ENCODE data around the gene TTLL8.

The TTLL8 gene

DNA sequence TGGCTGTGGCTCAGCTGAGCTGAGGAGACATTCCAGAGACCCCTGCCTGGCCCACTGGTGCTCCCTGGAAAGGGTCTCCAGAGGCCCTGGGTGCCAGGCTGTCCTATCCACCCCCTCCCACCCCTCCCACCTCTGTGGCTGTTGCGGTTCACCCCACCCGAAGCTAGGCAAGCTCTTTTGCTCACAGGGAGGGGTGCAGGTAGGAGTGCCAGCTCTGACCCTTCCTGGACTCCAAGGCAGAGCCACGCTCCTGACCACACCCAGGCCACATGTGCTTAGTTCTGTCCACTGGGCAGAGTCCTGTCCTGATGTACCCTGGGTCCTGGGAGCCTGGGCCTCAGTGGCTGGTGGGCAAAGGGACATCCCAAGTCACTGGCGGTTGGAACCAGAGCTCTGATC, 62.0 kb downstream of the TTLL8 start:
- ChIA-PET POLR2A (interaction anchor here (2.4 kb wide), 1 partner anchor 37 kb away, joined by 5 read pairs; no protein-coding TSS in a partner anchor), CTCF (interaction anchor here (0.6 to 1.5 kb wide), 3 partner anchors 34 to 139 kb away, joined by 3 to 4 read pairs (median 3); no protein-coding TSS in a partner anchor)
- no peaks in the 10 kb centered on the region for H3K9me3 ChIP-seq (ENCODE audit: control insufficient read depth, insufficient read depth, low read depth, low read length)
- H3K36me3 ChIP-seq (ENCODE audit: control insufficient read depth in 2 of 2, insufficient read depth in 1 of 2, low read length in 2 of 2): no peaks in the 10 kb centered on the region
- no peaks in the 10 kb centered on the region for H3K4me1 ChIP-seq (ENCODE audit: control insufficient read depth, insufficient read depth, low read length)
- no peak overlapping the region for H3K4me3 ChIP-seq (ENCODE audit: low read depth, low read length)
- H3K27ac ChIP-seq (ENCODE audit: extremely low read depth, low read depth, low read length): no peak overlapping the region
- TF ChIP-seq ZNF48 (tag by site-specific recombination; IDR thresholded peaks at IDR 0.05): no peak
- TF ChIP-seq ZNF341 (tag by site-specific recombination; IDR thresholded peaks at IDR 0.05; ENCODE audit: low read depth): peak; percentile 89
- TF ChIP-seq, protein P1, sequence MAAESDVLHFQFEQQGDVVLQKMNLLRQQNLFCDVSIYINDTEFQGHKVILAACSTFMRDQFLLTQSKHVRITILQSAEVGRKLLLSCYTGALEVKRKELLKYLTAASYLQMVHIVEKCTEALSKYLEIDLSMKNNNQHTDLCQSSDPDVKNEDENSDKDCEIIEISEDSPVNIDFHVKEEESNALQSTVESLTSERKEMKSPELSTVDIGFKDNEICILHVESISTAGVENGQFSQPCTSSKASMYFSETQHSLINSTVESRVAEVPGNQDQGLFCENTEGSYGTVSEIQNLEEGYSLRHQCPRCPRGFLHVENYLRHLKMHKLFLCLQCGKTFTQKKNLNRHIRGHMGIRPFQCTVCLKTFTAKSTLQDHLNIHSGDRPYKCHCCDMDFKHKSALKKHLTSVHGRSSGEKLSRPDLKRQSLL (tag by site-specific recombination; IDR thresholded peaks at IDR 0.05): no peak

DNA sequence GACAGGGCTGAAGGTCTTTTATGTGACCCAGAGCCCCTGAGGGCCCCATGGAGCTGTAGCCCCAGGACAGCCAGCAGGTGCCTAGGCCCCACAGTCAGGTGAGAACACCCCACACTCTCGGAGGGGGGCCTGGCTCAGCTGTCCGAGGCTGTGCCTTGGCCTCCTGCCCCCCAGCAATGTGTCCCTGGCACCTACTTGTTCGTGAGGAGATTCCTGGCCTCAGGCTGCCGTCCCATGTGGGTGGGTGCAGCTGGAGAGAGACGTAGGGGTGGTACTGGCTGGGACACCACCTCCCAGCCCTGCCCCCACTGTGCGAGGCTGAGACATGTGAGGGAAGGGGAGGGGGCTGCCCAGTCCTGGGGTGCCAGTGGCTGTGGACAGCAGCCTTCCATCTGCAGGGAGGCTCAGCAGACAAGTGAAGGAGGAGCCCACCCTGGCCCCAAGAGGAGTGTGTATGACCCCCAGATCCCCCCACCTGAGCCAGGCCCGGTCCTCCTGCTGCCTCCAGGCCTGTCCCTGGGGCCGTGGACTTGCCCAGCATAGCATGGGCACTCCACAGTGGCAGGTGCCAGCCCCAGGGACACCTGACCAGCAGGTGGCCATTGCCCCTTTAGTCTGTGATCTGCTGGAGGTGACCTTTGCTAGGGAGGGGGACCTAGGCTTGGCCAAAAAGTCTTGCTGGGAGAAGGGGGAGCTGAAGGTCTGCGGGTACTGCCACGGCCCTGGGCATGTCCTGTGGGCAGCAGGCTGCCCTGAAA, 62.6 kb downstream of the TTLL8 start:
- H3K4me1 ChIP-seq (ENCODE audit: control insufficient read depth, insufficient read depth, low read length): no peaks in the 10 kb centered on the region
- no peaks in the 10 kb centered on the region for H3K36me3 ChIP-seq (ENCODE audit: control insufficient read depth in 2 of 2, insufficient read depth in 1 of 2, low read length in 2 of 2)
- POLR2A ChIA-PET: interaction anchor here (2.4 kb wide), 1 partner anchor 36 kb away, joined by 5 read pairs; no protein-coding TSS in a partner anchor
- TF ChIP-seq ZNF707 (tag by site-specific recombination; IDR thresholded peaks at IDR 0.05): no peak
- TF ChIP-seq SCRT1 (tag by site-specific recombination; IDR thresholded peaks at IDR 0.05; ENCODE audit: borderline replicate concordance): no peak
- TF ChIP-seq ZNF311 (tag by site-specific recombination; IDR thresholded peaks at IDR 0.05; ENCODE audit: borderline replicate concordance): no peak
- no peak for TF ChIP-seq ZNF221 (tag by site-specific recombination; IDR thresholded peaks at IDR 0.05; ENCODE audit: borderline replicate concordance)
- TF ChIP-seq, protein P2, sequence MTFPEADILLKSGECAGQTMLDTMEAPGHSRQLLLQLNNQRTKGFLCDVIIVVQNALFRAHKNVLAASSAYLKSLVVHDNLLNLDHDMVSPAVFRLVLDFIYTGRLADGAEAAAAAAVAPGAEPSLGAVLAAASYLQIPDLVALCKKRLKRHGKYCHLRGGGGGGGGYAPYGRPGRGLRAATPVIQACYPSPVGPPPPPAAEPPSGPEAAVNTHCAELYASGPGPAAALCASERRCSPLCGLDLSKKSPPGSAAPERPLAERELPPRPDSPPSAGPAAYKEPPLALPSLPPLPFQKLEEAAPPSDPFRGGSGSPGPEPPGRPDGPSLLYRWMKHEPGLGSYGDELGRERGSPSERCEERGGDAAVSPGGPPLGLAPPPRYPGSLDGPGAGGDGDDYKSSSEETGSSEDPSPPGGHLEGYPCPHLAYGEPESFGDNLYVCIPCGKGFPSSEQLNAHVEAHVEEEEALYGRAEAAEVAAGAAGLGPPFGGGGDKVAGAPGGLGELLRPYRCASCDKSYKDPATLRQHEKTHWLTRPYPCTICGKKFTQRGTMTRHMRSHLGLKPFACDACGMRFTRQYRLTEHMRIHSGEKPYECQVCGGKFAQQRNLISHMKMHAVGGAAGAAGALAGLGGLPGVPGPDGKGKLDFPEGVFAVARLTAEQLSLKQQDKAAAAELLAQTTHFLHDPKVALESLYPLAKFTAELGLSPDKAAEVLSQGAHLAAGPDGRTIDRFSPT (tag by site-specific recombination; IDR thresholded peaks at IDR 0.05): peak; percentile 46; the same call in 1 of the 2 replicates
- TF ChIP-seq, protein P3, sequence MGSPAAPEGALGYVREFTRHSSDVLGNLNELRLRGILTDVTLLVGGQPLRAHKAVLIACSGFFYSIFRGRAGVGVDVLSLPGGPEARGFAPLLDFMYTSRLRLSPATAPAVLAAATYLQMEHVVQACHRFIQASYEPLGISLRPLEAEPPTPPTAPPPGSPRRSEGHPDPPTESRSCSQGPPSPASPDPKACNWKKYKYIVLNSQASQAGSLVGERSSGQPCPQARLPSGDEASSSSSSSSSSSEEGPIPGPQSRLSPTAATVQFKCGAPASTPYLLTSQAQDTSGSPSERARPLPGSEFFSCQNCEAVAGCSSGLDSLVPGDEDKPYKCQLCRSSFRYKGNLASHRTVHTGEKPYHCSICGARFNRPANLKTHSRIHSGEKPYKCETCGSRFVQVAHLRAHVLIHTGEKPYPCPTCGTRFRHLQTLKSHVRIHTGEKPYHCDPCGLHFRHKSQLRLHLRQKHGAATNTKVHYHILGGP (tag by site-specific recombination; IDR thresholded peaks at IDR 0.05): no peak
- TF ChIP-seq ZFHX2 (tag by site-specific recombination; conservative IDR thresholded peaks at IDR 0.05): peak; percentile 25
- no peak for TF ChIP-seq ZFP3 (tag by site-specific recombination; IDR thresholded peaks at IDR 0.05; ENCODE audit: low read depth)
- TF ChIP-seq ZNF548 (tag by site-specific recombination; IDR thresholded peaks at IDR 0.05): no peak
- TF ChIP-seq ZIC2 (tag by site-specific recombination; IDR thresholded peaks at IDR 0.05): peak; percentile 37
- no peak for TF ChIP-seq ZNF121 (tag by site-specific recombination; IDR thresholded peaks at IDR 0.05)
- no peak for TF ChIP-seq ZNF335 (tag by site-specific recombination; conservative IDR thresholded peaks at IDR 0.05)
- no peak for TF ChIP-seq ZNF114 (tag by site-specific recombination; IDR thresholded peaks at IDR 0.05)
- no peak for TF ChIP-seq ZNF560 (tag by site-specific recombination; IDR thresholded peaks at IDR 0.05; ENCODE audit: borderline replicate concordance)
- H3K4me3 ChIP-seq (ENCODE audit: low read depth, low read length): no peak overlapping the region
- CTCF ChIA-PET: interaction anchor here (0.6 to 1.6 kb wide), 5 partner anchors 10 to 139 kb away, joined by 3 to 5 read pairs (median 4); no protein-coding TSS in a partner anchor
- H3K27ac ChIP-seq (ENCODE audit: extremely low read depth, low read depth, low read length): no peak overlapping the region
- no peaks in the 10 kb centered on the region for H3K9me3 ChIP-seq (ENCODE audit: control insufficient read depth, insufficient read depth, low read depth, low read length)

Data from HEK293 (cell line).